ENCODE data around the gene EYA4.

EYA4 gene

GRCh38 chr6:133275213-133275612 is 34.1 kb downstream of the EYA4 start:
- H3K9ac ChIP-seq (ENCODE audit: low read depth, low read length, poor library complexity, severe bottlenecking) = no peak overlapping the region
- H2AFZ ChIP-seq (ENCODE audit: low read length) = no peak overlapping the region
- H3F3A ChIP-seq (ENCODE audit: low read depth) = no peaks in the 10 kb centered on the region
- no peaks in the 10 kb centered on the region for H4K20me1 ChIP-seq (ENCODE audit: insufficient read depth, low read length, poor library complexity, severe bottlenecking)
- no peaks in the 10 kb centered on the region for H3K27me3 ChIP-seq (ENCODE audit: insufficient read depth, low read length, poor library complexity, severe bottlenecking)
- TF ChIP-seq EZH2phosphoT487 (IDR thresholded peaks at IDR 0.05; ENCODE audit: borderline replicate concordance) = no peak
- TF ChIP-seq CTCF (conservative IDR thresholded peaks at IDR 0.05; ENCODE audit: low read length) = no peak
- H3K4me2 ChIP-seq (ENCODE audit: low read depth, low read length, poor library complexity, severe bottlenecking) = no peak overlapping the region
- H3K36me3 ChIP-seq (ENCODE audit: insufficient read depth, low read length) = no peaks in the 10 kb centered on the region
- H3K9me3 ChIP-seq (ENCODE audit: insufficient read depth, low read depth, low read length) = no peaks in the 10 kb centered on the region
- 0 out of 2 replicates have a peak, but pooled peaks cover 3% of the 10 kb centered on the region for H3K9me2 ChIP-seq (replicated peaks; ENCODE audit: low read depth, low read length)
- no peaks in the 10 kb centered on the region for H3K4me1 ChIP-seq (ENCODE audit: insufficient read depth, low read length, poor library complexity, severe bottlenecking)
- H3K4me3 ChIP-seq (ENCODE audit: low read length, poor library complexity, severe bottlenecking) = no peak overlapping the region
- H3K79me2 ChIP-seq (ENCODE audit: insufficient read depth, low read length) = no peaks in the 10 kb centered on the region

- H3K4me3 ChIP-seq (ENCODE audit: low read length, poor library complexity, severe bottlenecking) = no peak overlapping the region
- H4K20me1 ChIP-seq (ENCODE audit: insufficient read depth, low read length, poor library complexity, severe bottlenecking) = no peaks in the 10 kb centered on the region
- TF ChIP-seq CTCF (conservative IDR thresholded peaks at IDR 0.05; ENCODE audit: low read length) (no peak), EZH2phosphoT487 (IDR thresholded peaks at IDR 0.05; ENCODE audit: borderline replicate concordance) (no peak)
- no peak overlapping the region for H2AFZ ChIP-seq (ENCODE audit: low read length)
- no peaks in the 10 kb centered on the region for H3K36me3 ChIP-seq (ENCODE audit: insufficient read depth, low read length)
- no peaks in the 10 kb centered on the region for H3F3A ChIP-seq (ENCODE audit: low read depth)
- H3K9me3 ChIP-seq (ENCODE audit: insufficient read depth, low read depth, low read length) = no peaks in the 10 kb centered on the region
- H3K9ac ChIP-seq (ENCODE audit: low read depth, low read length, poor library complexity, severe bottlenecking) = no peak overlapping the region
- H3K27me3 ChIP-seq (ENCODE audit: insufficient read depth, low read length, poor library complexity, severe bottlenecking) = no peaks in the 10 kb centered on the region
- H3K4me2 ChIP-seq (ENCODE audit: low read depth, low read length, poor library complexity, severe bottlenecking) = no peak overlapping the region
- no peaks in the 10 kb centered on the region for H3K79me2 ChIP-seq (ENCODE audit: insufficient read depth, low read length)
- H3K9me2 ChIP-seq (replicated peaks; ENCODE audit: low read depth, low read length) = 0 out of 2 replicates have a peak, but pooled peaks cover 3% of the 10 kb centered on the region
- no peaks in the 10 kb centered on the region for H3K4me1 ChIP-seq (ENCODE audit: insufficient read depth, low read length, poor library complexity, severe bottlenecking)
Measured at GRCh38 chr6:133277228-133277899, 36.2 kb downstream of the EYA4 start.

GRCh38 chr6:133277900-133278545 is 36.9 kb downstream of the EYA4 start:
- no peaks in the 10 kb centered on the region for H3K27me3 ChIP-seq (ENCODE audit: insufficient read depth, low read length, poor library complexity, severe bottlenecking)
- TF ChIP-seq EZH2phosphoT487 (IDR thresholded peaks at IDR 0.05; ENCODE audit: borderline replicate concordance) (no peak), CTCF (conservative IDR thresholded peaks at IDR 0.05; ENCODE audit: low read length) (no peak)
- H3K36me3 ChIP-seq (ENCODE audit: insufficient read depth, low read length) = no peaks in the 10 kb centered on the region
- H3K4me2 ChIP-seq (ENCODE audit: low read depth, low read length, poor library complexity, severe bottlenecking) = no peak overlapping the region
- no peak overlapping the region for H3K9ac ChIP-seq (ENCODE audit: low read depth, low read length, poor library complexity, severe bottlenecking)
- H3K79me2 ChIP-seq (ENCODE audit: insufficient read depth, low read length) = no peaks in the 10 kb centered on the region
- no peaks in the 10 kb centered on the region for H4K20me1 ChIP-seq (ENCODE audit: insufficient read depth, low read length, poor library complexity, severe bottlenecking)
- H3K9me3 ChIP-seq (ENCODE audit: insufficient read depth, low read depth, low read length) = no peaks in the 10 kb centered on the region
- H2AFZ ChIP-seq (ENCODE audit: low read length) = no peak overlapping the region
- H3K9me2 ChIP-seq (replicated peaks; ENCODE audit: low read depth, low read length) = 0 out of 2 replicates have a peak, but pooled peaks cover 3% of the 10 kb centered on the region
- H3F3A ChIP-seq (ENCODE audit: low read depth) = no peaks in the 10 kb centered on the region
- no peak overlapping the region for H3K4me3 ChIP-seq (ENCODE audit: low read length, poor library complexity, severe bottlenecking)
- no peaks in the 10 kb centered on the region for H3K4me1 ChIP-seq (ENCODE audit: insufficient read depth, low read length, poor library complexity, severe bottlenecking)
